Fibroblast of villous mesenchyme (primary cell): ENCODE results near the gene ANKDD1B. TPM values are rescaled to one million over a fixed set of nuclear protein-coding genes. Genes with fewer than 3 reads are reported as not detected.
"Not testable (repeated sequence)": the region's sequence is repeated elsewhere in the genome, so short reads cannot be mapped to it uniquely, and the experiment has no call there.

Source experiments
- DNase-seq: peaks from one replicate; pipeline ENCODE4 v3.0.0-alpha.2; 2010; ENCODE audit warnings: low read depth
- H3K4me3 ChIP-seq: 2 replicates; pipeline ENCODE4 v1.5.1; 2011; ENCODE audit warnings: low read depth, mild to moderate bottlenecking, low read length
- CTCF ChIP-seq: IDR thresholded peaks from 2 replicates; pipeline ENCODE4 v1.5.1; 2012; ENCODE audit warnings: low read depth, mild to moderate bottlenecking, low read length; ENCODE audit not compliant: insufficient read depth
- total RNA-seq: library from RNA; depleted of rRNA; stranded (reverse); fragments of >200 nt; gene quantifications from 2 replicates; pipeline ENCODE4 v1.2.3, GENCODE V29; 2012

ANKDD1B gene
- total RNA-seq, 1 donor, result under 0.01 TPM

GRCh38 chr5:75584641-75585040 lies 26.6 kb upstream of the ANKDD1B start:
- DNase-seq, result no peak
- H3K4me3 ChIP-seq, result no peak overlapping the region
- TF ChIP-seq CTCF, result peak; percentile 20

GRCh38 chr5:75588666-75589065 lies 22.6 kb upstream of the ANKDD1B start:
- TF ChIP-seq CTCF, result no peak
- no peak for DNase-seq
- H3K4me3 ChIP-seq, result no peak overlapping the region

GRCh38 chr5:75600535-75600934 lies 10.7 kb upstream of the ANKDD1B start:
- no peak for DNase-seq
- no peak for TF ChIP-seq CTCF

GRCh38 chr5:75601567-75601966 lies 9.7 kb upstream of the ANKDD1B start:
- TF ChIP-seq CTCF, result no peak
- no peak overlapping the region for H3K4me3 ChIP-seq
- DNase-seq, result no peak

More at GRCh38 chr5:75600535-75600934, 10.7 kb upstream of the ANKDD1B start:
- no peak overlapping the region for H3K4me3 ChIP-seq

- peak; percentile 53 for DNase-seq
- TF ChIP-seq CTCF, result no peak
- no peak overlapping the region for H3K4me3 ChIP-seq
These were observed 9.3 kb upstream of the ANKDD1B start for GRCh38 chr5:75601996-75602395.

- TF ChIP-seq CTCF, result no peak
- DNase-seq, result peak; percentile 26
- no peak overlapping the region for H3K4me3 ChIP-seq
These were observed 7.9 kb upstream of the ANKDD1B start for GRCh38 chr5:75603371-75603770.

- DNase-seq, result no peak
- H3K4me3 ChIP-seq, result no peak overlapping the region
These were observed 7.4 kb upstream of the ANKDD1B start for GRCh38 chr5:75603821-75604220.

GRCh38 chr5:75607341-75607740 lies 3.9 kb upstream of the ANKDD1B start:
- not testable (repeated sequence) for DNase-seq, H3K4me3 ChIP-seq

More at GRCh38 chr5:75603821-75604220, 7.4 kb upstream of the ANKDD1B start:
- no peak for TF ChIP-seq CTCF
